Measurements from ENCODE around the gene FNBP1L.
A peak's percentile ranks its signal among the peaks of the same experiment; 100 is the strongest.

FNBP1L gene

GRCh38 chr1:93447481-93448291, at the start of gene FNBP1L:
Gene FNBP1L (plus strand): TSS chr1:93448118. CDS start chr1:93448282, 164 bp downstream.
- DNase-seq: peak; percentile 38

GRCh38 chr1:93399781-93400180, 48.1 kb upstream of the FNBP1L start:
- no peak for DNase-seq

DNA sequence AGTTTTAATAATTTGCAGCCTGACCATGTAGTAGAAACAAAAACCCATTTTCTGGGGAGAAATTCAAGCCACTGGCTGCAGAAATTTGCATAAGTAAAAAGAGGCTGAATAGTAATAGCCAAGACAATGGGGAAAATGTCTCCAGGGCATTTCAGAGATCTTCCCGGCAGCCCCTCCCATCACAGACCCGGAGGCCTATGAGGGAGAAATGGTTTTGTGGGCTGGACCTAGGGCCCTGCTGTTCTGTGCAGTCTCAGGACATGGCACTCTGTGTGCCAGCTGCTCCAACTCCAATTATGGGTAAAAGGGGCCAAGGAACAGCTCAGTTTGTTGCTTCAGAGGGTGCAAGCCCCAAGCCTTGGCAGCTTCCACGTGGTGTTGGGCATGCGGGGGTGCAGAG, 39.7 kb upstream of the FNBP1L start:
- DNase-seq: no peak

DNA sequence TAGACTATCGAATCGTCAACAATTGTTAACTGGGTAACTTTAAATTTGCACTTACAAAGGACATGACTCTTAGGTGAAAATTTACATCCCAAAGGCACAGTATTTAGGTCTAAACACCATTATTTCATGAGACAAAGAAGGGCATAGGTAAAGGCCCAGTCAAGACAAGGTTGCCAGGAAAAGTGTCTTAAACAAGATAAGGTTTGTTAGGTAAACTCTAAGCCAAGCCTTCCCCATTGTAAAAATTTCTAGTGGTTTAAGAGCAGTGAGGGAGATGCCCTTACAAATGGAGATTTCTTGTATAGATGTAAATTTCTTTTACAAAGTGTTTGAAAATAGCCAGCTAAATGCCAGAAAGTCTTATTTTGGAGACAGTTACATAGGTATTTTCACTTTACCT, 36.9 kb upstream of the FNBP1L start:
- DNase-seq: no peak

GRCh38 chr1:93414749-93415148, 33.2 kb upstream of the FNBP1L start:
- DNase-seq: no peak

- no peak for DNase-seq
These were observed 32.6 kb upstream of the FNBP1L start for GRCh38 chr1:93415296-93415695.

DNA sequence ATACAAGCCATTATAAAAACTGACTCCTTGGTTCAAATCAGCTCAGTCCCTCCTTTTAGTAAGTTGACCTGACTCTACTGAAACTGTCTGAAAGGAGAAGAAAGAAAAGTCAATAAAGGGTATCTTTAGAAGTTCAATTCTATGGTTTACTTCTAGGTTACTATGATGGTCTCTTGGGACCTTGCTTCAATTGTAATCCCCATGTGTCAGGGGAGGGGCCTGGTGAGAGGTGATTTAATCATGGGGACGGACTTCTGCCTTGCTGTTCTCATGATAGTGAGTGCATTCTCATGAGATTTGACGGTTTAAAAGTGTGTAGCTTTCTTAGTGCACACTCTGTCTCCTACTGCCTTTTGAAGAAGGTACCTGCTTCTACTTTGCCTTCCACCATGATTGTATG, 31.7 kb upstream of the FNBP1L start:
- no peak for DNase-seq

DNA sequence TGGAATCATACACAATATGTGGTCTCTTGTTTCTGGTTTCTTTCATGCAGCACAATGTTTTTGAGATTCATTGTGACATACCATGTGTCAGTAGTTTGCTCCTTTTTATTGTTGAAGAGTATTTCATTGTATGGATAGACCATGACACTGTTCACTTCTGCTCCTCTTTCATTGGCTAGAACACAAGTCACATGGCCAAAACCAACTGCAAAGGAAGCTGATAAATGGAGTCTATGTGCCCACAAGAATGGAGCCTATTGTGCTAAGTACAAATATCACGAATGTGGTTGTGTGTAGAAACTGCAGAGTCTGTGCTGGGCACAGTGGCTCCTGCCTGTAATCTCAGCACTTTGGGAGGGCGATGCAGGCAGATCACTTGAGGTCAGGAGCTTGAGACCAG, 28.6 kb upstream of the FNBP1L start:
- DNase-seq: no peak

DNA sequence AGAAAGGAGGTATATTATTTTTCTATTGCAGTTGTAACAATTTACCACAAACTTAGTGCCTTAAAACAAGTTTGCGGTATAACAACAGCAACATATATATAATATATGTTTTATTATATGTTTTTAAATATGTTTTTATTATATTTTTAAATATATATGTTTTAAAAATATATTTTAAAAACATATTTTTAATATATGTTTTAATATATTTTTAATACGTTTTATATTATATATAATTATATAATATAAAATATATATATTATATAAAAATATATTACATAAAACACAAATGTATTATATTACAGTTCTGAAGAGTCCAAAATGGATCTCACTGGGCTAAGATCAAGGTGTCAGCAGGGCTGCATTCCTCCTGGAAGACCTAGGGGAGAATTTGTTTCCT, 27.5 kb upstream of the FNBP1L start:
- no peak for DNase-seq

DNA sequence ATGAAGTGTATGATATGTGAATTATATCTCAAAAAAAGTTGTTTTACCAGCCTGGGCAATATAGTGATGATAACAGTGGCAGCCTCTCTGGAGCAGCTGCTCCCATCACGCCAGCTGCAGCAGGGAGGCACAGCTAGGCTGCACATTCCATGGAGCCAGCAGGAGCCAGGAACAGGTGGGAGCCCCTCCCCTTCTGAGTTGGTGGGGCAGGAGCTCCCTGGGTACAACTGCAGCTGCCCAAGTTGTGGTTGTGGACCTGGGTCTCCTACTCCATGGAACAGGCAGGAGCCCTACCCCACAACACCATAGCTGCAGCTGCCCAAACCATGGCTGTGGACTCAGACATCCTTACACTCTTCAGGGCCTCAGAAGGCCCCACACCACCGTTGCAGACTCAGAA, 21.7 kb upstream of the FNBP1L start:
- no peak for DNase-seq

DNA sequence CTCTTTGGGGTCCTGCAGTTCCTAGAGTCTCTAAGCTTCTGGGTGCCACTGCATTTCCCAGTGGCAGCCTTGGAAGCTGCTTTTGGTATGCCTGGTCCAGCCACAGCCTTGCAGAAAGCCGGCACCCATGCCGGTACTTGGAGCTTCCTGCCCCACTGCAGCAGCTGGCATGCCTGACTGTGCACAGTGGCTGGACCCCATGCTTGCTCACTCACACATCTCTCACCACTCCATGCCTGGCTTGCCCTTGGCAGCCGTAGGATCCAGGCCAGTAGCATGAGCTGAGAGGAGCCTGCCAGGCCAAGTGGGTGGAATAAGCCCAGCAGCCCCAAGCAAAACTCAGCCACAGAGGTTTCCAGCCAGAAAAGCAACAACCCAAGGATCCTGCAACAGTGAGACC, 20.3 kb upstream of the FNBP1L start:
- no peak for DNase-seq

DNA sequence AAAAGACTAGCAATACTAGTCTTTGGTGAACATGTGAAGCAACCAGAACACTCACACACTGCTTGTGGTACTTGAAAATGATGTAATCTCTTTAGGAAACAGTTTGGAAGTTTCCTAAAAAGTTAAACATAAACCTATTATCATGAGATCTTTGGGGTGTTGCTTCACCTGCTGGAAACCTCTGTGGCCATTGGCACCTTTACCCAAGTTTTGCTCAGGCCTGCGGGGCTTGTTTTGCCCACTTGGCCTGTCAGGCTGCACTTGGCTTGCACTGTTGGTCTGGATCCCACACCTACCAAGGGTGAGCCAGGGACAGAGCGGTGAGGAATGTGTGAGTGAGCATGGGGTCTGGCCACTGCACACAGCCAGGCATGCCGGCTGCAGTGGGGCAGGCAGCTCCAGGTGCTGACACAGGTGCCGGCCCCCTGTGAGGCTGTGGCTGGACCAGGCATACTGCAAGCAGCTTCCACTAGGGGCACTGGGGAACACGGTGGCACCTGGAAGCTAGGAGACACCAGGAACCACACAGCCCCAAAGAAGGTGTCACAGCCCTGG, 14.4 kb upstream of the FNBP1L start:
- DNase-seq: no peak

DNA sequence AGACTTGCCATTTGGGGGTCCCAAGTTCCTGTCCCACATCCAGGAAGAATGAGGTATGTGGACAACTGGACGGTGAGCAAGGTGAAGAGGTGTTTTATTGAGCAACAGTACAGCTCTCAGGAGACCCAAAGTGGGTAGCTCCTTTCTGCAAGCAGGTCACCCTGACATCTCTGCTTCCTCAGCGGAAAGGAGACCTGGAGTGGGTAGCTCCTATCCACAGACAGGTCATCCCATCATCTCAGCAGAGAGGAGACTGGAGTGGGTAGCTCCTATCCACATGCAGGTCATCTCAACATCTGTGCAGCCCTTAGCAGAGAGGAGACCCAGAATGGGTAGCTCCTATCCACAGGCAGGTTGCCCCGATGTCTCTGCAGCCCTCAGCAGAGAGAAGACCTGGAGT, 13.8 kb upstream of the FNBP1L start:
- no peak for DNase-seq

GRCh38 chr1:93434987-93435386, 12.9 kb upstream of the FNBP1L start:
- DNase-seq: no peak

GRCh38 chr1:93435443-93435842, 12.5 kb upstream of the FNBP1L start:
- DNase-seq: no peak

GRCh38 chr1:93436496-93436895, 11.4 kb upstream of the FNBP1L start:
- DNase-seq: no peak

- peak; percentile 37 for DNase-seq
These were observed 9.8 kb upstream of the FNBP1L start for GRCh38 chr1:93437976-93438605.

- no peak for DNase-seq
These were observed 9.2 kb upstream of the FNBP1L start for GRCh38 chr1:93438716-93439115.

DNA sequence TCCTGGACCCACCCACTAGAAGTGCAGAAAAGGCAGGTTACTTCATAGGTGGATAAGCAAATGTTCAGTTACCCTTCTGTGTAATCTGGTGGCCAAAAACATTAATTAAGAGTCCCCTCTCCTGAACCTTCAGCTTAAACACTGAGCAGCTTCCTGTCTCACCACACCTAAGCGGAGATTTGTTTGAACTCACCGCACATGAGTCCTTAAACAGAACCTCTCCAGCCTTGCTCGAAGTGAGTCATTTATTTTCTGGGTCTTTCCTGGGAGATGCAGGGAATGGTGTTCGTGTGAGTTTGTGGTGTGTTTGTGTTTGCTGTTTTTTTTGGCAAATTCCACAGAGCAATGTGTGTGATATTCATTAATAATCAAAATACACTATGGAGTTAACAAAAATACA, 7.6 kb upstream of the FNBP1L start:
- no peak for DNase-seq

GRCh38 chr1:93440706-93441105, 7.2 kb upstream of the FNBP1L start:
- DNase-seq: no peak

- DNase-seq: no peak
These were observed 6.3 kb upstream of the FNBP1L start for GRCh38 chr1:93441589-93441988.

GRCh38 chr1:93442008-93442666, 5.8 kb upstream of the FNBP1L start:
- no peak for DNase-seq

GRCh38 chr1:93442741-93443140, 5.2 kb upstream of the FNBP1L start:
- DNase-seq: no peak

- DNase-seq: no peak
These were observed 4.5 kb upstream of the FNBP1L start for GRCh38 chr1:93443454-93443853.

Measured in activated CD4-positive, alpha-beta T cell treated with anti-CD3 and anti-CD28 coated beads, Interleukin-2, Interleukin-6, amounts not matched to agents 100 ng/mL and 50 ng/mL, durations not matched to agents 16 hours and 8 hours (primary cell).